ENCODE measurements around the gene PTPMT1. TPM values are rescaled to one million over a fixed set of nuclear protein-coding genes. Genes with fewer than 3 reads are reported as not detected.

The PTPMT1 gene
- total RNA-seq, 1 donor from 2014 or later, result 104 TPM

DNA sequence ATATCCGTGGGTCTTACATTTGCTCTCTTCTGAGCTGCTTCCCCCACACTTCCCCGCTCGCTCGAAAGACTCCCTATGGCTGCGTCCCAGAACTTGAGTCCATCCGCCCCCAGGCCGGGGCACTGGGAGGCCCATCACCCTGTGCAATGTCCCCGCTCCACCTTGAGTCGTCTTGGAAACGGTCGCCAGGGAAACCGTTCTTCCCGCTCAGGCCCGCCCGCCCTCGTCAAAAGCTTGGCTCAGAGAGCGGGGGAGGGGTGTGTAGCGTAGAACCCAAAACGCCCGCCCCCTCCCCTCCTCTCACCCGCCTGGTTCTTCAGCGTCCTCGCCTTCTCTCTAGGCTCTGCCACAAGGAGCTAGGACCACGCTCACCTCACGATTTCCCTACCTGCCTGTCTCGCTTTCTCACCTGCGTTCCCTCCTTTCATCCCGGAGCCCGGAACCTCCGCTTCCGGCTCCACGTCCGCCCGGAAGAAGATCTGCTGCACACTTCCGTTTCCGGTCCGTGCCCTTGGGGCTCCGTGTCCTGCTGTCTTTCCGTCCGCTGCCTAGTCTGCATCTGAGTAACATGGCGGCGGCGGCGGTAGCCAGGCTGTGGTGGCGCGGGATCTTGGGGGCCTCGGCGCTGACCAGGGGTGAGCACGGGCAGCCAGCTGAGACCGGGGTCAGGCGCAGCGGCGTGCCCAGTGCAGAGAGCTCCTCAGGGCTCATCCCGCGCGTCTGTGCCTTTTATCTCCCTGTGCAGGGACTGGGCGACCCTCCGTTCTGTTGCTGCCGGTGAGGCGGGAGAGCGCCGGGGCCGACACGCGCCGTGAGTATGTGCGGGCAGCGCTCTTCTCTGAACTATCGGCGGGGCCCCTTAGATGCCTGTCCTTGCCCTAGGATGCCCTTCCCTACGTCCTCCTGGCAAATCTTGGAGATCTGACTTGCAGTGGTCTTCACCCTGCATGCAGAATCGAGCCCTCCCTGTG lies 13.4 kb downstream of the PTPMT1 start, which contains the start of the genes KBTBD4 and NDUFS3:
Gene KBTBD4 (minus strand): TSS at position 447 of the 971 bp plus-strand sequence. CDS start 19 bp downstream, at position 428.
Gene NDUFS3 (plus strand): TSS at position 551 of the 971 bp plus-strand sequence. CDS start 18 bp downstream, at position 569.
- peak; percentile 67 for DNase-seq (ENCODE audit: low read depth, low spot score)

DNA sequence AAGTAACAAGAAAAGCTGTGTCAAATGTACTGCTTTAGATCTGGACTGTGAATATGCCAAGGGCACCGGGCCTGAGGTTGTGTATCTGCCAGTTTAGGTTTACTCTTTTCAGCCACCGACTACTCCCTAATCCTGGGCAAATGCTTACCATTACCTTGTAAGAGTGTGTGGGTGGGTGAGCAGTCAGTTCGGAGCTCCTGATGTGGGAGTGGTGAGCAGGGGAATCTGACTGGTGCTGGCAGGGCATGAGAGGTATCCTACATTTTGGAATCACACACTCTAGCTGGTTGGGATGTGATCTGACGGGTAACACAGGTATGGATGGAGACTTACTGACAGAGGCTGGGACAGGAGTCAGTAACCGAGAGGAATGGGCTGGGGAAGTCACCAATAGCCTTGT lies 18.4 kb downstream of the PTPMT1 start:
- no peak for DNase-seq (ENCODE audit: low read depth, low spot score)

- no peak for DNase-seq (ENCODE audit: low read depth, low spot score)
These were observed 20.9 kb downstream of the PTPMT1 start, which contains the start of gene FAM180B for GRCh38 chr11:47586098-47586855. Gene FAM180B, plus strand, starts transcription at chr11:47586678. Its CDS starts 91 bp downstream, at chr11:47586769.

GRCh38 chr11:47587039-47587716 lies 21.8 kb downstream of the PTPMT1 start:
- no peak for DNase-seq (ENCODE audit: low read depth, low spot score)

GRCh38 chr11:47587723-47588326 lies 22.4 kb downstream of the PTPMT1 start:
- no peak for DNase-seq (ENCODE audit: low read depth, low spot score)

DNA sequence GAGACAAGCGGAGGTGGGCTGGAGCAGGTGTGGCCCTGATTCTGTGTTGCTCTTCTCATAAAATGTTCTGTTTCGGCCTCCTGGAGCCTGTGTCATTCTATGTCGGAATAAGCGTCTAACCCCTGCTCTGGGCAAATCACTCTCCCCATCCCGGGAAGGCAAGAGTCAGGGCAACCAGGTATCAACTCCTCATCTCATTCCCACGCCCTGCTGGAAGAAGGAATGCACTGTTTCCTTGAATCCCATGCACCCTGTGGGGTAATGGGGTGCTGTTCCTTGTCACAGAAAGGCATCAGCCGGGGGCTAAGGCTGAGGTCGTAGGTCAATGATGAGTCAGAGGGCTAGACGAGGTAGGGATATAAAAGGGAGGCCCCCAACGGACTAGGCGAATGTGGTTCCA lies 23.7 kb downstream of the PTPMT1 start:
- DNase-seq (ENCODE audit: low read depth, low spot score), result no peak

DNA sequence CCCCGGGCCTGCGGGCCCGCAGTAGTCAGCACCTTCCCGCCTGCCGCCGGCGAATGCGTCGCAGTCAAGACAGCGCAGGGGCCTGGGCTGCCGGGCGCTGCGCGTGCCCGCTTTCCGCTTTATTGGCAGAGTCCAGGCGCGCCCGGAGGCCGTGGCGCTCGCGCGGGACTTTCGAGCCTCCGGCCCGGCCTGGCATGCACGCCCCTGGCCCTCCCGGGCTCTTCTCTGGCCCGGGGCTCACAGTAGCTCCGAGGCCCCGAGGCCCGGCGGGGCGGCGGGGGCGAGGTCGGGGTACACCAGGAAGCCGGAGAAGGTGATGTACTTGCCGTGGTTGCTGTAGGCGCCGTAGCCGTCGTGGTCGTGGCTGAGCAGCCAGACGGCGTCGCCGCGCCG lies 24.2 kb downstream of the PTPMT1 start:
- no peak for DNase-seq (ENCODE audit: low read depth, low spot score)

DNA sequence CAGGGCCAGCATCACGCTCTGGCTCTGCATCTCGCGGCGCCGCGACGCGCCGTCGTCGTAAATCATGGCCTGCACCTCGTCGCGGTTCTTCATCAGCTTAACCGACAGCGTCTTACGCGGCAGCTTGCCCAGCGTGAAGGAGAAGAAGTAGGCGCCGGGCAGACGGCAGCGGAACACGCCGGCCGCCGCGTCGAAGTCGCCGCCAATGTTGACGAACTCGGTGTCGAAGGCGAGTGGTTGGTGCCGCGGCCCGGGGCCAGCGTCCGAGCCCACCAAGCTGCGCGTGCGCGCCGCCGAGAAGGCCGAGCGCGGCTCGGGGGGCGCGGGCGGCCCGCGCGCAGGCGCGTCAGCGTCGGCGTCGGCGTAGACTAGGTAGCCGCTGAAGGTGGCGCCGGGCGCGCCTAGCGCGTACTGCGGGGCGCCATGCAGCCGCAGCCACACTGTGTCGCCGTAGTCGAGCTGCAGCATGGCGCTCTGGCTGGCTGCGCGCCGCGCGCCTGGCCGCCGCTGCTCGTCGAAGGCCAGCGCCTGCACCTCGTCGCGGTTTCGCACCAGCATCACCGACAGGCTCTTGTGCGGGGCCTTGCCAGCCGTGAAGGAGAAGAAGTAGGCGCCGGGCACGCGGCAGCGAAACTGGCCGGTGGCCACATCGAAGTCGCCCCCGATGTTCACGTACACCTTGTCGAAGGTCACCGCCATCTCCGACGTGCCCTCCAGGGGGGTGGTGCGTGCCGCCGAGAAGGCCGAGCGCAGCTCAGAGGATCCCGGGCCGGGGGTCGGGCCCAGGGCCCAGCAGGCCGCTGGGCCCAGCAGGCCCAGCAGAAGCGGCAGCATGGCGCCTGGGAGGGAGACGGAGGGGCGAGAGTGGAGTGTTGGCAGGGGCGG lies 24.8 kb downstream of the PTPMT1 start:
- no peak for DNase-seq (ENCODE audit: low read depth, low spot score)

- peak; percentile 24 for DNase-seq (ENCODE audit: low read depth, low spot score)
These were observed 26.4 kb downstream of the PTPMT1 start for GRCh38 chr11:47591764-47592163.

DNA sequence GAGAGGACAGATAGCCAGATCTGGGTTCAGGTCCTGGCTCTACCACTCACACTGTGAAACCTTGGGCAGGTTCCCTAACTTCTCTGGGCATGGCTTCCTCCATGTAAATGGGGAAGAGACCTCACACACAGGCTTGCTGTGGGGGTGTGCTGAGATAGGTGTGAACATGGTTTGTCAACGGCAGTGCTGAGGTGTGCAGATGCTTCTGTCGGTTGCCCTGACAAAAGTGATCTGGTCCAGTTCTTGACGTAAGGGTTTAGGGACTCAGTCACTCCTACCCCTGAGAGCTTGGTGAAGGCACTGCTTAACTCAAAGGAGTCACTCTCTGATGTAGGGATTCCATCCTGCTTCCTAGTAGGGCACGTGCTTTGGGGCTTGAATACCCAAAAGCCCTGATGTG lies 26.9 kb downstream of the PTPMT1 start:
- DNase-seq (ENCODE audit: low read depth, low spot score), result no peak

- DNase-seq (ENCODE audit: low read depth, low spot score), result no peak
These were observed 27.6 kb downstream of the PTPMT1 start for GRCh38 chr11:47592970-47593369.

GRCh38 chr11:47593492-47593933 lies 28.1 kb downstream of the PTPMT1 start:
- no peak for DNase-seq (ENCODE audit: low read depth, low spot score)

- DNase-seq (ENCODE audit: low read depth, low spot score), result no peak
These were observed 28.8 kb downstream of the PTPMT1 start, which contains the start of gene C1QTNF4 for GRCh38 chr11:47593934-47594855. Gene C1QTNF4, minus strand, starts transcription at chr11:47594411. Its CDS starts 3,601 bp downstream, at chr11:47590810.

DNA sequence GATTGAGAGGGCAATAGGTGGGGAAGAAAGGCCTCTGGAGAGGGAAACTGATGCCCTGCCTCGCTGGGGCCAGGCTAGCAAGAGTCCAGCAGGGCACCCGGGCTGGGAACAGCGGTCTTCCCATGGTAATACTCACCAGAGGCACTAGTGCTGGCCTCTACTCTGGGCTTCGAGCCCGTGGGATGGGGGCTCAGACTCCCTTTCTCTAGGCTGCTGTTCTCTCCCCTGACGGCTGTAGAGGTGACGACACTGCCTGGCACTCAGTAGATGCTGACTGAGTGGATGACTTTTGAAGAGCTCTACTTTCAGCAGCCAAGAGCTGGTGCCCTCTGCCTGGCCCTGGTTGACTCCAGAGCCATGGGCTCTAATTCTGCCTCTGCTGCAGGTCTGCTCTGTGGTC lies 29.6 kb downstream of the PTPMT1 start:
- no peak for DNase-seq (ENCODE audit: low read depth, low spot score)

DNA sequence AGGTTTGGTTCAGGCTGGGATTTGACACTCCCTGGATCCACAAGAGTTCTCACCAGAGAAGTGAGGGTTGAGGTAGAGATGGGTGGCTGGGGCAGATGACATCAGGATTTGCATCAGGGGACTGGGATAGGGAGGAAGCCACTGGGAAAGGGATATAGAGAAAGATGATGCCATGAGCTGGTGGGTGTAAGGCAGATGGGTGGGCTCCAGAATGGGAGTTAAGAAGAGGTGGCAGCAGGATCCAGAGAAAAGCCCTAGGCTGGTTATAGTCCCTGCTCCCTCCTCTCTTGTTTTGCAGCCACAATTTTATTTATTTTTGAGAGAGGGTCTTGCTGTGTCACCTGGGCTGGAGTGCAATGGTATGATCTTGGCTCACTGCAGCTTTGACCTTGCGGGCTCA lies 30.6 kb downstream of the PTPMT1 start:
- no peak for DNase-seq (ENCODE audit: low read depth, low spot score)

- DNase-seq (ENCODE audit: low read depth, low spot score), result no peak
These were observed 34.5 kb downstream of the PTPMT1 start for GRCh38 chr11:47599902-47600301.

GRCh38 chr11:47603295-47603694 lies 37.9 kb downstream of the PTPMT1 start:
- DNase-seq (ENCODE audit: low read depth, low spot score), result no peak

DNA sequence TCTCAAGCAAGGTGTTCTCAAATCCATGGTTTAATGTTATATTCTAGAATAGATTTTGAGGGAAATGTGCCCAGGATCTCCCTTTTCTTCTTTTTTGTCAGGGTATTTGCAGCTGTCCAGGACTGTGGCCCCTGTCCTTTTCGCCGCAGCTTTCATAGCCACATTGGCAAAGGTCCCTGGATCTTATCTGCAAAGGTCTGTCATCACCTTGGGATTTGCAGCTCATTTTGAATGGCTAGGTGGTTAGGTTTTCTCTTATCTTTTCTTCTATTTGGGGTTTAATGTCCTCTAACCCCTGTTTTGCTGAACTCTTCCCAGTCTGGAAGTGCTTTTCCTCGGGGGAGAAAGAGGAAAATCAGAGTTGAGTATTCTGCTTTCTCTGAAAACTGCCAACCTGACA lies 40.5 kb downstream of the PTPMT1 start:
- no peak for DNase-seq (ENCODE audit: low read depth, low spot score)

DNA sequence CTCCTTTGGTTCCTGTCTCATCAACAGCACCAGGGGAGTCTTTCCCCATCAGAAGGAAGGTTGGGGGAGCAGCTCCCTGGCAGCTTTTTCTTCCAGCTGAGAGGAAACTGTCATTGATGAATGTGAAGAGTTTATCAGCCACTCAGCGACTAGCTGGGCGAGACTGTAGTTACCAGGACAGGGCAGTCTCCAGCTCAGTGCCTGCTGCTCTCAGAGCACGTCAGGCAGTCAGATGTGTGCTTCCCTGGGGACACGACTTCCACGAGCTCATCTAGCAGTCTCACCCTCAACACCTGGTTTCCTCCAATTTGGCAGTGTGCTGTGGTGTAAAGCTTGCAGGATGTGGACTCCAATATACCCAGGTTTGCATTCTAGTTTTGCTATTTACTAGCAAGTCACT lies 41.3 kb downstream of the PTPMT1 start:
- no peak for DNase-seq (ENCODE audit: low read depth, low spot score)
